GM23338 (cell line): ENCODE measurements around the gene NFKBIB. TPM values are rescaled to one million over a fixed set of nuclear protein-coding genes. Genes with fewer than 3 reads are reported as not detected.

Experiments used
- ATAC-seq: fragments of 200-7000 bp; cut with Tn5 transposase; 3 replicates; pipeline ENCODE4 v1.9.1; 2020
- DNase-seq: peaks from one replicate; pipeline ENCODE4 v3.0.0-alpha.2; 2015; ENCODE audit warnings: low spot score
- H2AFZ ChIP-seq: fragments of 200-600 bp; sonication (generic); 2 replicates; pipeline ENCODE4 v1.8.0; 2016; ENCODE audit warnings: antibody characterized with exemption, mild to moderate bottlenecking, moderate library complexity
- H3F3A ChIP-seq: fragments of 200-600 bp; sonication (generic); replicated peaks from 2 replicates; pipeline ENCODE4 v1.8.0; 2017; ENCODE audit warnings: antibody characterized with exemption, mixed run types, low read depth
- H3K27ac ChIP-seq: fragments of 200-600 bp; sonication (generic); 2 replicates; pipeline ENCODE4 v1.6.1; 2016; ENCODE audit warnings: low read depth
- H3K27me3 ChIP-seq: fragments of 200-600 bp; sonication (generic); 2 replicates; pipeline ENCODE4 v1.8.0; 2016; ENCODE audit warnings: mild to moderate bottlenecking, mixed run types, moderate library complexity; ENCODE audit not compliant: insufficient read depth
- H3K36me3 ChIP-seq: fragments of 200-600 bp; sonication (generic); 2 replicates; pipeline ENCODE4 v1.8.0; 2016; ENCODE audit warnings: mild to moderate bottlenecking; ENCODE audit not compliant: insufficient read depth
- H3K4me1 ChIP-seq: fragments of 200-600 bp; sonication (generic); 2 replicates; pipeline ENCODE4 v1.8.0; 2016; ENCODE audit warnings: mild to moderate bottlenecking, moderate library complexity; ENCODE audit not compliant: insufficient read depth
- H3K4me2 ChIP-seq: fragments of 200-600 bp; sonication (generic); 2 replicates; pipeline ENCODE4 v1.7.1; 2017; ENCODE audit warnings: mixed run types
- H3K4me3 ChIP-seq: fragments of 200-600 bp; sonication (generic); 2 replicates; pipeline ENCODE4 v1.6.1; 2016; ENCODE audit warnings: mixed run types
- H3K79me2 ChIP-seq: fragments of 200-600 bp; sonication (generic); replicated peaks from 2 replicates; pipeline ENCODE4 v1.8.0; 2017; ENCODE audit warnings: mild to moderate bottlenecking; ENCODE audit not compliant: insufficient read depth
- H3K9me2 ChIP-seq: fragments of 200-600 bp; sonication (generic); 2 replicates; pipeline ENCODE4 v1.8.0; 2017; ENCODE audit not compliant: insufficient read depth
- H4K20me1 ChIP-seq: fragments of 200-600 bp; sonication (generic); replicated peaks from 2 replicates; pipeline ENCODE4 v1.8.0; 2017; ENCODE audit warnings: mild to moderate bottlenecking; ENCODE audit not compliant: insufficient read depth
- H3K27ac Mint-ChIP-seq: 2 replicates; pipeline ENCODE4 v1.8.0; 2020; ENCODE audit warnings: inconsistent platforms, mild to moderate bottlenecking, moderate library complexity, mixed read lengths
- H3K27me3 Mint-ChIP-seq: 3 replicates; pipeline ENCODE4 v1.8.0; 2022; ENCODE audit warnings: low read depth, mild to moderate bottlenecking, moderate library complexity, mixed read lengths, inconsistent platforms; ENCODE audit not compliant: insufficient read depth, poor library complexity
- H3K36me3 Mint-ChIP-seq: 3 replicates; pipeline ENCODE4 v1.8.0; 2021; ENCODE audit warnings: low read depth, mild to moderate bottlenecking, inconsistent platforms, moderate library complexity, mixed read lengths
- H3K4me1 Mint-ChIP-seq: 3 replicates; pipeline ENCODE4 v1.8.0; 2020; ENCODE audit warnings: mild to moderate bottlenecking, inconsistent platforms, mixed read lengths
- H3K4me3 Mint-ChIP-seq: 3 replicates; pipeline ENCODE4 v1.8.0; 2021; ENCODE audit warnings: moderate library complexity, mild to moderate bottlenecking, inconsistent platforms, mixed read lengths
- H3K9me3 Mint-ChIP-seq: 3 replicates; pipeline ENCODE4 v1.8.0; 2020; ENCODE audit warnings: moderate library complexity, mild to moderate bottlenecking, inconsistent platforms, mixed read lengths
- CREB1 ChIP-seq: fragments of 250-450 bp; sonication (Bioruptor Pico); IDR thresholded peaks from 2 replicates; pipeline ENCODE4 v1.5.0; 2020; ENCODE audit warnings: low read depth, mild to moderate bottlenecking, moderate library complexity
- CTCF ChIP-seq, 2 experiments: fragments of 200-600 bp in 1 of 2; sonication (generic) in 1 of 2; conservative IDR thresholded peaks; 2 replicates each; pipeline versions ENCODE4 v1.5.1 to v1.6.1; 2016 to 2017; ENCODE audit warnings: antibody characterized with exemption in 2 of 2, low read depth in 2 of 2, mild to moderate bottlenecking in 2 of 2, moderate library complexity in 1 of 2
- ETS1 ChIP-seq: IDR thresholded peaks from 2 replicates; pipeline ENCODE4 v1.6.1; 2016; ENCODE audit warnings: antibody characterized with exemption
- EZH2 ChIP-seq: fragments of 200-600 bp; sonication (generic); IDR thresholded peaks from one replicate; pipeline ENCODE4 v1.8.0; 2017; ENCODE audit warnings: antibody characterized with exemption, mild to moderate bottlenecking, low read depth; ENCODE audit not compliant: unreplicated experiment
- EZH2phosphoT487 ChIP-seq: fragments of 200-600 bp; sonication (generic); IDR thresholded peaks from one replicate; pipeline ENCODE4 v1.8.1; 2018; ENCODE audit warnings: antibody characterized with exemption; ENCODE audit not compliant: unreplicated experiment
- POLR2AphosphoS5 ChIP-seq: IDR thresholded peaks from 2 replicates; pipeline ENCODE4 v1.6.1; 2016; ENCODE audit warnings: antibody characterized with exemption, low read depth
- STAT1 ChIP-seq: IDR thresholded peaks from one replicate; pipeline ENCODE4 v1.6.1; 2016; ENCODE audit warnings: antibody characterized with exemption; ENCODE audit not compliant: unreplicated experiment
- ZNF331 ChIP-seq: fragments of 250-450 bp; sonication (Bioruptor Pico); IDR thresholded peaks from 2 replicates; pipeline ENCODE4 v1.5.0; 2020; ENCODE audit warnings: low read depth, mild to moderate bottlenecking, moderate library complexity
- ZNF462 ChIP-seq: fragments of 250-450 bp; sonication (Bioruptor Pico); IDR thresholded peaks from 2 replicates; pipeline ENCODE4 v1.5.0; 2020; ENCODE audit warnings: mild to moderate bottlenecking, moderate library complexity
- polyA plus RNA-seq: library from polyadenylated mRNA; unstranded; fragments of >200 nt; fragmentation: Nextera tagmentation; extraction: Ambion mirVana; gene quantifications from 2 replicates; pipeline ENCODE4 v1.2.1, GENCODE V29; 2016
- total RNA-seq: library from RNA; depleted of rRNA; stranded (reverse); fragments of >200 nt; shearing (Covaris generic); gene quantifications from 2 replicates; pipeline ENCODE4 v1.2.3, GENCODE V29; 2014

NFKBIB gene
- total and polyA plus RNA-seq, 2 experiments from 2014 or later, result 39.5 to 39.6 TPM

- Mint-ChIP-seq H3K4me1 (peaks cover 27% of the 10 kb centered on the region), H3K9me3 (no peaks in the 10 kb centered on the region), H3K27ac (no peak overlapping the region), H3K4me3 (no peak overlapping the region), H3K27me3 (peaks cover 8% of the 10 kb centered on the region), H3K36me3 (no peaks in the 10 kb centered on the region; the same call in 2 of the 3 replicates)
- peaks cover 17% of the 10 kb centered on the region for H3K4me1 ChIP-seq
- no peaks in the 10 kb centered on the region for H4K20me1 ChIP-seq
- no peak for TF ChIP-seq CREB1 (CRISPR knock-in tag)
- H3K27me3 ChIP-seq, result peaks cover 3% of the 10 kb centered on the region; the same call in 1 of the 2 replicates
- H2AFZ ChIP-seq, result no peak overlapping the region
- no peaks in the 10 kb centered on the region for H3K79me2 ChIP-seq
- no peak overlapping the region for H3K27ac ChIP-seq
- no peak for DNase-seq
- H3K9me2 ChIP-seq, result no peaks in the 10 kb centered on the region
- no peak for ATAC-seq
- H3K36me3 ChIP-seq, result no peaks in the 10 kb centered on the region
- no peaks in the 10 kb centered on the region for H3F3A ChIP-seq
- no peak overlapping the region for H3K4me2 ChIP-seq
- H3K4me3 ChIP-seq, result no peak overlapping the region
These were observed 20.4 kb upstream of the NFKBIB start for GRCh38 chr19:38879400-38879751.

GRCh38 chr19:38880076-38880881 lies 19.5 kb upstream of the NFKBIB start:
- Mint-ChIP-seq H3K36me3 (no peaks in the 10 kb centered on the region; the same call in 2 of the 3 replicates), H3K4me3 (no peak overlapping the region), H3K27ac (no peak overlapping the region), H3K9me3 (no peaks in the 10 kb centered on the region), H3K4me1 (peaks cover 27% of the 10 kb centered on the region), H3K27me3 (peaks cover 8% of the 10 kb centered on the region)
- peak; percentile 18; the same call in 2 of the 3 replicates for ATAC-seq
- H3K4me2 ChIP-seq, result no peak overlapping the region
- no peak overlapping the region for H3K4me3 ChIP-seq
- H3K27me3 ChIP-seq, result peaks cover 3% of the 10 kb centered on the region; the same call in 1 of the 2 replicates
- H4K20me1 ChIP-seq, result no peaks in the 10 kb centered on the region
- H3F3A ChIP-seq, result no peaks in the 10 kb centered on the region
- no peaks in the 10 kb centered on the region for H3K36me3 ChIP-seq
- DNase-seq, result peak; percentile 62
- peaks cover 17% of the 10 kb centered on the region for H3K4me1 ChIP-seq
- no peak overlapping the region for H2AFZ ChIP-seq
- H3K27ac ChIP-seq, result no peak overlapping the region
- no peaks in the 10 kb centered on the region for H3K79me2 ChIP-seq
- H3K9me2 ChIP-seq, result no peaks in the 10 kb centered on the region
- TF ChIP-seq POLR2AphosphoS5 (no peak), STAT1 (no peak), EZH2 (no peak), ZNF331 (no peak), CREB1 (CRISPR knock-in tag) (no peak), ZNF462 (CRISPR knock-in tag) (no peak), CTCF (conservative IDR thresholded peaks at IDR 0.05; ENCODE audit: low read depth in 2 of 2) (no peak), ETS1 (no peak), EZH2phosphoT487 (no peak)
